ENCODE measurements around the gene CDK19. TPM values are rescaled to one million over a fixed set of nuclear protein-coding genes. Genes with fewer than 3 reads are reported as not detected.
"Not testable (repeated sequence)": the region's sequence is repeated elsewhere in the genome, so short reads cannot be mapped to it uniquely, and the experiment has no call there.

CDK19 gene
- total RNA-seq, 1 experiment from 2014 or later = 4.9 TPM

DNA sequence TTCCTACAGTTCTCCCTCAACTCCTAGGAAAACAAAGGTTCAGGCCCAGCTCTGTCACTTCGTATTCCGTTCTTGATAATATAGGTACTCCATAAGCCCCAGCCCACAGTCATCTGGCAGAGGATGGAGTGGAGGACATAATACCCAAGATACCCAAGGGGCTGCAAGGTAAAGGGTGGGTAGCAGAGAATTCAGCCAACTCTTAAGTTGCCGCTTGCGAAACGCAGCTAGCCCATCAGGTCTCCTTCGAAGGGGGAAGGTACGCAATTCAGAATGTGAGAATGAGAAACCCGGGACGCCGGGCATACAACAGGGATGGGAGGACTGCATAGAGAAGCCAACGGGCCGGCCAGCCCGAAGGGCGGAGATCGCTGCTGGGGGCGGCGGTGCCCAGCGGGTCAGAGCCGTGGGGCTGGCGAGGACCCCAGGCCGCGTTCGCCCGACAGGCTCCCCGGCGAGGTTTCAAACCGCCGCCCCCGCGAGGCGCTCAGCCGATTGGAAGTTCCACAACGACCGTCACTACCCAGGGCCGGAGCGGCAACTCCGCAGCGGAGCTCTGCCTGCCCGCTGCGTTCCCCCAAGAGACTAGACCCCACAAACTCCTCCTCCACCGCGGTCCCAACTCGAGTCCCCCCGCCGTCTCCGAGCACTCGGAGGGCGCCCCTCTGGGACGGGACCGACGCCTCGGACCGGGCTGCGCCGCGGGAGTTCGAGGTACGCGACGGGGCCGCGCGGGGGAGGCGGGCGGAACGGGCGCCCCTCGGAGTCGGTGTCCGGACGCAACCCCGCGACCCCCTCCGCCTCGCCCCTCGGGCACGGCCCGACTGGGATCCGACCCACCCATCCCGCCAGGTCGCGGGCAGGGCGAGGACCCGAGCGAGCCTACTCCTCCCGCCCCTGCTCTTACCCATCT, 911 bp downstream of the CDK19 start:
- DNase-seq (ENCODE audit: extremely low read depth, low read depth) = no peak

- DNase-seq (ENCODE audit: extremely low read depth, low read depth) = no peak
Observed at GRCh38 chr6:110813338-110814101, 1.7 kb downstream of the CDK19 start.

- DNase-seq (ENCODE audit: extremely low read depth, low read depth) = no peak
Observed at GRCh38 chr6:110812719-110813118, 2.5 kb downstream of the CDK19 start.

DNA sequence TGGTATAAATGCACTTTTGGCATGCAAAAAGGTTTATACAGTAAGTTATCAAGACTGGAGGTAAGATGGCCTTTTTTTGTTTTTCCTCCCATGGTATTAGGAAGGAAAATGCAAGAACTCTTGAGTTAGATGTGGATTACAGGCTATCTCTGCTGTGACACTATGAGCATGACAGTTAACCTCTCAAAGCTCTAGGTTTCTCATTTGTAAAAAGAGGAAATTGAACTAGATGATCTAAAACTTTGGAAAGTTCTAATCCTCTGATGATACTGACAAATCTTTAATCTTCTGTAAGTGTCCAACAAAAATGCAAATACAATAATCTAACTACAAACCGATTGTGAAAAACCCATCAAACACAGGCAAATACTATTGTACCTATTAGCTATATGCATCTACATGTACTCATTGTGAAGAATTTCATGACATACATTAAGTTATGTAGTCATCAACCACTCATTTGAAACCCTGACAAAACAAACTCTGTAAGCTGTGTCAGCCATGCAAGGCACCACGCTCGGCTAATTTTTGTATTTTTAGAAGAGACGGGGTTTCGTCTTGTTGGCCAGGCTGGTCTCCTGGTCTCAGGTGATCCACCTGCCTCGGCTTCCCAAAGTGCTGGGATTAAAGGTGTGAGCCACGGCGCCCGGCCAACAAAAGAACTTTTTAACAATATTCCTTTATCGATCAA, 4.2 kb downstream of the CDK19 start:
- DNase-seq (ENCODE audit: extremely low read depth, low read depth) = no peak

DNA sequence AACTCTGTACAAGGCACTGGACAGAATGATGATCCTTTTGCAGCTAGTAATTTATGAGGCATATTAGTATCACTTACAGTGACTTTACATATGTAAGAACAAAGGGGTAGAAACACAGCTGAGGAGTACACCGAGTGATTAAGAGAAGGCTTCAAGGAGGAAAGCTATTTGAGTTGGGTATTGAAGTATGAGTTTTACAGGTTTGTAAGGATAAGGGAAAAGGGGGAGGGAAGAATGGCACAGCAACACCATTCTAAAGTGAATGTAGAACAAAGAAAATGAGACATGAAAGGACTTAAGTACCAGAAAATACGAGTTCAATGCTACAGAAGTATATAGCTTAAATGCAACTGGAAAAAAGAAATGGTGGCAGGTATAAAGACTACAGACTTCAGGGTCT, 5.5 kb downstream of the CDK19 start:
- DNase-seq (ENCODE audit: extremely low read depth, low read depth) = no peak

DNA sequence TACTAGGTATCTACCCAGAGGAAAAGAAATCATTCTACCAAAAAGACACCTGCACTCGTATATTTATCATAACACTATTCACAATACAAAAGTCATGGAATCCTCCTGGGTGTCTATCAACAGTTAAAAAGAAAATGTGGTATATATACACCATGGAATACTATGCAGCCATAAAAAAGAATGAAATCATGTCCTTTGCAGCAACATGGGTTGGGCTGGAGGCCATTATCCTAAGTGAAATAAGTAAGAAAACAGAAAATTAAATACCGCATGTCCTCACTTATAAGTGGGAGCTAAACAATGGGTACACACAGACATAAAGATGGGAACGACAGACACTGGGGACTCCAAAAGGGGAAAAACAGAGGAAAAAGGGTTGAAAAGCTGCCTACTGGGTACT, 13.1 kb downstream of the CDK19 start:
- not testable (repeated sequence) for DNase-seq (ENCODE audit: extremely low read depth, low read depth)

DNA sequence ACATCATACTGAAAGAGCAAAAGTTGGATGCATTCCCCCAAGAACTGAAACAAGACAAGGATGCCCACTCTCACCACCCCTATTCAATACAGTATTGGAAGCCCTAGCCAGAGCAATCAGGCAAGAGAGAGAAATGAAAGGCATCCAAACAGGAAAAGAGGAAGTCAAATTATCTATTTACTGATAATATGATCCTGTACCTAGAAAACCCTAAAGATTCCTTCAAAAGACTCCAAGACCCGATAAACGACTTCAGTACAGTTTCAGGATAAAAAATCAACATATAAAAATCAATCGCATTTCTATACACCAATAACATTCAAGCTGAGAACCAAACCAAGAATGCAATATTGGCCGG, 14.5 kb downstream of the CDK19 start:
- DNase-seq (ENCODE audit: extremely low read depth, low read depth) = no peak

- no peak for DNase-seq (ENCODE audit: extremely low read depth, low read depth)
Observed at GRCh38 chr6:110800196-110800838, 15.0 kb downstream of the CDK19 start.

DNA sequence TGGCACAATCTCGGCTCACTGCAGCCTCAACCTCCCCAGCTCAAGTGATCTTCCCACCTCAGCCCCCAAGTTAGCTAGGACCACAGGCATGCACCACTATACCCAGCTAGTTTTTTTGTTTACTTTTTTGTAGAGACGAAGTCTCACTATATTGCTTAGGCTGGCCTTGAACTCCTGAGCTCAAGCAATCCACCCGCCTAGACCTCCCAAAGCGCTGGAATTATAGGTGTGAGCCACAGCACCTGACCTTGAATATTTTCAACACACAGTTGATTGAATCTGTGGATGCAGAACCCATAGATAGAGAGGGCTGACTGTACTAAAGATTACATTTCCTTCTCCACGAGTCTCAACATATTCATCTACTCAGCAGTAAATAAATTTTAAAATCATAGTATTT, 15.6 kb downstream of the CDK19 start:
- DNase-seq (ENCODE audit: extremely low read depth, low read depth) = no peak

DNA sequence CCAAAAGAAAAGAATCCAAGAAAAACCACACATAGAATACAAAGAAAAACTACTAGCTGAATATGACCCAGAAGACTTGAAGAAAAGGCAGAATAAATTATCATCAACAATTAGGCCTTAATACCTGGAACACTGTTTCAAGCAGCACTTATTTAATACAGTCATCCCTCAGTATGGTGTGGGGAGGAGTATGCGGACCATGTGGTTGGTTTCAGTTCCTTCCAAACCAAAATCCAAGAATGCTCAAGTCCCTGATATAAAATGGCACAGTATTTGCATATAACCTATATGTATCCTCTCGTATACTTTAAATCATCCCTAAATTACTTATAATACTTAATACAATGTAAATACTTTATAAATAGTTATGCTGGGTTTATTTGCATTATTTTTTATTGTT, 16.1 kb downstream of the CDK19 start:
- DNase-seq (ENCODE audit: extremely low read depth, low read depth) = no peak

GRCh38 chr6:110795271-110795670, 20.0 kb downstream of the CDK19 start:
- DNase-seq (ENCODE audit: extremely low read depth, low read depth) = no peak

GRCh38 chr6:110786696-110787095, 28.6 kb downstream of the CDK19 start:
- DNase-seq (ENCODE audit: extremely low read depth, low read depth) = no peak

DNA sequence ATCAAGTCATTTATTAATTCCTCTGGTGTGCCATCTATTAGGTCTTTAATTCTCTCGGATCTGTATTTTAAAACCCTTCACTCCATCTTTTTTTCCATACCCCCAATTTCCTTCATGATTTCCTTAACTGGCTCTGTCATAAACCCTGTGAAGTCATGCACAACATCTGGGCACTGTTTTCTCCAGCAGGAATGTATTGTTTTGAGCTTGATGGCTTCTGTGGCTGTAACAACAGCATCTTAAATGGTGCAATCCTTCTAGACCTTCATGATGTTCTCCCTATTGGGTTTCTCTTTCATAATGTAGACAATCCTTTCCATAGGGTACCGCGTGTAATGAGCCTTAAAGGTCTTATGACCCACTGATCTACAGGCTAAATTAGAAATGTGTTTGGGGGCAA, 29.0 kb downstream of the CDK19 start:
- no peak for DNase-seq (ENCODE audit: extremely low read depth, low read depth)

GRCh38 chr6:110784610-110784979, 30.7 kb downstream of the CDK19 start:
- no peak for DNase-seq (ENCODE audit: extremely low read depth, low read depth)

DNA sequence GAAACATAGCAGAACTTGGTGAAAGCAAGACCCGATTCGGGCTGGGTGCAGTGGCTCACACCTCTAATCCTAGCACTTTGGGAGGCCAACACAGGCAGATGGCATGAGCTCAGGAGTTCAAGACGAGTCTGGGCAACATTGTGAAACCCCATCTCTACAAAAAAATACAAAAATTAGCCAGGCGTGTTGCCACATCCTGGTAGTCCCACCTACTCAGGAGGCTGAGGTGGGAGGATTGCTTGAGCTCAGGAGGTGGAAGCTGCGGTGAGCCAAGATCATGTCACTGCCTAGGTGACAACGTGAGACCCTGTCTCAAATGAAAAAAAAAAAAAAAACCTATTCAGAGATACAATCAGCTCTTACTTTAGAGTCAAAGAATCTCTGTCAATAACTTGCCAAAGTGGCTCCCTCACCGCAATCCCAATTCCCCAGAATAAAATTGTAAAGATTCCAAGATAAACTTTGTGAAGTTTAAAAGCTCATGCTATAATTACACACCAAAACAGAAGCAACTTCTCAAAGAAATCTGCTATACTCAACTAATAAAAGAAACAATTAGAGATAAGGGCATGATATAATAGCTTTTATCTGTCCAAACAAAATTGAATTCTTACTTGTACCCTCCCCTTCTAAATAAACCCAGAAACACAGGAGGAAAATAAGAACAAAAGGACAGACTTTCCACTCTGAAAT, 33.6 kb downstream of the CDK19 start:
- DNase-seq (ENCODE audit: extremely low read depth, low read depth) = no peak

DNA sequence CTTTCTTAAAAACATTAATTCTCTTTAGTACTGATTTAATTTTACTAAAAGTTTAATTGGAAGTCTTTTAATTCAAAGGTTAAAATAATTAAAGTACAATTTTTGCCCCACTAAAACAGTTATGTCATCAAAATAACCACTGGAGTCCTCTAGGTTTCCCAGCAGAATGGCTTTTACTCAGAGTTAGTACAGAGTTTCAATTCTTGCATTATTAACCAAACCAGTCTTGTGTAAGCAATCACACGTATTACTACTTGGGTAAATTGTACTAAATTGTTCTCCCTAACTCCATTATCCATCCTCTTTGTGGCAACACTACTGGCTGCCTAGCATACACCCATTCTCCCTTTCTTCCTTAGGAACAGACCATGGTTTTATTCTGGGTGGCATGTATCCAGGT, 36.9 kb downstream of the CDK19 start:
- no peak for DNase-seq (ENCODE audit: extremely low read depth, low read depth)

DNA sequence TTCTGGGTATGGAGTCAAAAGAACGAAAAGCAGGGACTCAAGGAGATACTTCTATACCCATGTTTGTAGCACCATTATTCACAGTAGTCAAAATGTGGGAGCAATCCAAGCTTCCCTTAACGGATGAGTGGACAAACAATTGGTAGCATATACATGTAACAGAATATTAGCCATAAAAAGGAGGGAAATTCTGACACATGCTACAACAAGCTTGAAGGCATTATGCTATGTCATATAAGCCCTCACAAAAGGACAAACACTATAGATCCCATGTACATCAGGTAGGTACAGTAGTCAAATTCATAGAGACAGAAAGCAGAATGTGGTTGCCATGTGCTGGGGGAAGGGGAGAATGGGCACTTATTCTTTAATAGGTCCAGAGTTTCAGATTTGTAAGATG, 37.6 kb downstream of the CDK19 start:
- no peak for DNase-seq (ENCODE audit: extremely low read depth, low read depth)

DNA sequence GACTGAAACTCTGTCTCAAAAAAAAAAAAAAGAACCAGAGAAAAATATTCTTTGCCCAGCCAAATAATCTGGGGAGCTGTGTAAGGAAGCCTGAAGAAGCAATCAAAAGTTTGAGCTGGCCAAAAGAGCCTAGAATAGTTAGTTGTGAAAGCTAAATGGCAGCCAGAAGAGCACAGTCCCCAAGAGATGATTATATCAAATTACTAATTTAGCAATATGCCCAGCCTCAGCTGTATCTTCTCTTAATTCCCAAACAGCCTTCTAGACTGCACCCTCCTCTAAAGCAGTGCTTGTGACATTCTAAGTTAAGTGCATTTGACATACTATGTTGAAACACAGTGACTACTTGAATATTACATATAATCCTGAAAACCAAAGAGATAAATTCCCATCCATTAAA, 38.9 kb downstream of the CDK19 start:
- DNase-seq (ENCODE audit: extremely low read depth, low read depth) = no peak

GRCh38 chr6:110769923-110770322, 45.3 kb downstream of the CDK19 start:
- DNase-seq (ENCODE audit: extremely low read depth, low read depth) = no peak

- DNase-seq (ENCODE audit: extremely low read depth, low read depth) = no peak
Observed at GRCh38 chr6:110768057-110768456, 47.2 kb downstream of the CDK19 start.
